WTC11 (cell line): ENCODE data around the gene SRSF2. TPM values are rescaled to one million over a fixed set of nuclear protein-coding genes. Genes with fewer than 3 reads are reported as not detected.
"Not testable (repeated sequence)": the region's sequence is repeated elsewhere in the genome, so short reads cannot be mapped to it uniquely, and the experiment has no call there.

Source experiments
- ATAC-seq: fragments of 200-7000 bp; cut with Tn5 transposase; 2 replicates; pipeline ENCODE4 v1.10.0; 2021; ENCODE audit warnings: mild to moderate bottlenecking, moderate library complexity
- CTCF ChIA-PET: fragments of 300-600 bp; sonication (Branson Sonifier 250); formaldehyde crosslinking; loops from one replicate; lab custom pipeline; 2021; ENCODE audit warnings: antibody characterized with exemption; lab: Charles Lee
- POLR2A ChIA-PET: fragments of 350-600 bp; sonication (Branson Sonifier 250); formaldehyde crosslinking; loops from one replicate; lab custom pipeline; 2021; ENCODE audit warnings: antibody characterized with exemption; lab: Charles Lee
- DNase-seq: peaks from one replicate; pipeline ENCODE4 v3.0.0; 2021; ENCODE audit warnings: low spot score
- H3K27ac Mint-ChIP-seq: 2 replicates; pipeline ENCODE4 v1.8.0; 2021; ENCODE audit warnings: mixed read lengths
- H3K27me3 Mint-ChIP-seq: 2 replicates; pipeline ENCODE4 v1.8.0; 2021; ENCODE audit warnings: low read depth, mild to moderate bottlenecking, moderate library complexity, mixed read lengths
- H3K36me3 Mint-ChIP-seq: 2 replicates; pipeline ENCODE4 v1.8.0; 2021; ENCODE audit warnings: mixed read lengths
- H3K4me1 Mint-ChIP-seq: 2 replicates; pipeline ENCODE4 v1.8.0; 2022; ENCODE audit warnings: mixed read lengths
- H3K4me3 Mint-ChIP-seq: 2 replicates; pipeline ENCODE4 v1.8.0; 2021; ENCODE audit warnings: mild to moderate bottlenecking, moderate library complexity, mixed read lengths
- H3K9me3 Mint-ChIP-seq: 2 replicates; pipeline ENCODE4 v1.8.0; 2021; ENCODE audit warnings: mixed read lengths
- AFF4 ChIP-seq: sonication (generic); formaldehyde crosslinking; IDR thresholded peaks from 2 replicates; pipeline ENCODE4 v1.8.1; 2023; ENCODE audit warnings: mild to moderate bottlenecking, missing genetic modification reagents, borderline replicate concordance
- CBFB ChIP-seq: sonication (generic); formaldehyde crosslinking; IDR thresholded peaks from 2 replicates; pipeline ENCODE4 v1.8.1; 2022; ENCODE audit warnings: mild to moderate bottlenecking, low read depth, missing genetic modification reagents
- CREB1 ChIP-seq: sonication (generic); formaldehyde crosslinking; IDR thresholded peaks from 2 replicates; pipeline ENCODE4 v1.8.0; 2023; ENCODE audit warnings: mild to moderate bottlenecking, missing genetic modification reagents
- E2F1 ChIP-seq: sonication (generic); formaldehyde crosslinking; IDR thresholded peaks from 2 replicates; pipeline ENCODE4 v1.8.0; 2022; ENCODE audit warnings: mild to moderate bottlenecking, missing genetic modification reagents
- GTF2I ChIP-seq: fragments of 250-450 bp; sonication (Bioruptor Pico); conservative IDR thresholded peaks from 2 replicates; pipeline ENCODE4 v1.4.0; 2021; ENCODE audit warnings: mild to moderate bottlenecking
- IRF1 ChIP-seq: sonication (generic); formaldehyde crosslinking; IDR thresholded peaks from 2 replicates; pipeline ENCODE4 v1.8.0; 2023; ENCODE audit warnings: missing genetic modification reagents
- JUN ChIP-seq: sonication (generic); formaldehyde crosslinking; IDR thresholded peaks from 2 replicates; pipeline ENCODE4 v1.8.0; 2023; ENCODE audit warnings: mild to moderate bottlenecking, missing genetic modification reagents
- MAX ChIP-seq: sonication (generic); formaldehyde crosslinking; IDR thresholded peaks from 2 replicates; pipeline ENCODE4 v1.8.0; 2022; ENCODE audit warnings: mild to moderate bottlenecking, missing genetic modification reagents
- PRDM15 ChIP-seq: sonication (generic); formaldehyde crosslinking; IDR thresholded peaks from 2 replicates; pipeline ENCODE4 v1.8.0; 2022; ENCODE audit warnings: missing genetic modification reagents
- ZMAT4 ChIP-seq: fragments of 250-450 bp; sonication (Bioruptor Pico); IDR thresholded peaks from 2 replicates; pipeline ENCODE4 v1.9.0; 2021; ENCODE audit warnings: mild to moderate bottlenecking
- ZNF121 ChIP-seq: sonication (generic); formaldehyde crosslinking; IDR thresholded peaks from 2 replicates; pipeline ENCODE4 v1.8.0; 2023; ENCODE audit warnings: missing genetic modification reagents
- ZNF219 ChIP-seq: sonication (generic); formaldehyde crosslinking; IDR thresholded peaks from 2 replicates; pipeline ENCODE4 v1.8.0; 2023; ENCODE audit warnings: missing genetic modification reagents, mild to moderate bottlenecking, borderline replicate concordance
- ZNF532 ChIP-seq: fragments of 250-450 bp; sonication (Bioruptor Pico); IDR thresholded peaks from 2 replicates; pipeline ENCODE4 v1.9.0; 2021; ENCODE audit warnings: mild to moderate bottlenecking, borderline replicate concordance
- total RNA-seq: library from RNA; stranded (reverse); gene quantifications from 3 replicates; pipeline ENCODE4 v1.2.3, GENCODE V29; 2021

The SRSF2 gene
- total RNA-seq, 1 experiment from 2014 or later = 355 TPM

- TF ChIP-seq AFF4 (CRISPR knock-in tag) = no peak
- no peak for TF ChIP-seq ZNF121 (CRISPR knock-in tag)
- TF ChIP-seq IRF1 (CRISPR knock-in tag) = no peak
- no peak for TF ChIP-seq ZMAT4 (CRISPR knock-in tag)
- TF ChIP-seq CREB1 (CRISPR knock-in tag) = no peak
- TF ChIP-seq JUN (CRISPR knock-in tag) = no peak
- TF ChIP-seq PRDM15 = no peak
- TF ChIP-seq ZNF219 (CRISPR knock-in tag) = no peak
- TF ChIP-seq MAX (CRISPR knock-in tag) = no peak
- no peak for TF ChIP-seq ZNF532 (CRISPR knock-in tag)
- TF ChIP-seq CBFB = no peak
- TF ChIP-seq GTF2I (CRISPR knock-in tag) = no peak
- TF ChIP-seq E2F1 = no peak
These were observed 36.9 kb downstream of the SRSF2 start (continued) for GRCh38 chr17:76700270-76700616.

- ATAC-seq, H3K4me3 Mint-ChIP-seq, DNase-seq, H3K27ac Mint-ChIP-seq, H3K9me3 Mint-ChIP-seq, H3K27me3 Mint-ChIP-seq, H3K36me3 Mint-ChIP-seq, POLR2A ChIA-PET: not testable (repeated sequence)
- peaks cover 50% of the 10 kb centered on the region for H3K4me1 Mint-ChIP-seq
- CTCF ChIA-PET = interaction anchor here (1.9 to 7.2 kb wide), 4 partner anchors 11 to 158 kb away, joined by 8 to 45 read pairs (median 26); partner anchors contain the start of genes MXRA7 and PRCD
These were observed 38.6 kb downstream of the SRSF2 start for GRCh38 chr17:76698466-76698977.
